ENCODE results near the gene SOCS6.
"Not testable (repeated sequence)": the region's sequence is repeated elsewhere in the genome, so short reads cannot be mapped to it uniquely, and the experiment has no call there.

SOCS6 gene

DNA sequence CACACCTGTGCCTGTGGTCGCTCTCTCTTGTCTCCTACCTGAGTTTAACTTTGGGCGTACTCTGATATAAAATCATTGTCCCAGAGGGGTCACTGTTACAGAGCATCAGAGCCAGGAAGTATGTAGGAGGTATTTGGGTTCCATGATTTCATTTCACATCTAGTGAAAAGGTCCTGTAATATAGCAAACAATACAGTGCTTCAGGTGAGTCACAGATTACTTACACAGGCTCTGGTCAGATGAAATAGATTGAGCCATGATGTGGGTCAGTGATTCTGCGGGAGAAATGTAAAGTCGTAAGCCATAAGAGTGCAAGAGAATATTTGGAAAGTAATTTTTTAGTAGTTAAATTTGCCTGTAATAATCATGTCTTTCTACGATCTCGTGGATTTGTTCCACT lies 70.2 kb downstream of the SOCS6 start:
- DNase-seq (ENCODE audit: low read depth), result no peak

GRCh38 chr18:70362258-70362657 lies 73.4 kb downstream of the SOCS6 start:
- DNase-seq (ENCODE audit: low read depth), result no peak

DNA sequence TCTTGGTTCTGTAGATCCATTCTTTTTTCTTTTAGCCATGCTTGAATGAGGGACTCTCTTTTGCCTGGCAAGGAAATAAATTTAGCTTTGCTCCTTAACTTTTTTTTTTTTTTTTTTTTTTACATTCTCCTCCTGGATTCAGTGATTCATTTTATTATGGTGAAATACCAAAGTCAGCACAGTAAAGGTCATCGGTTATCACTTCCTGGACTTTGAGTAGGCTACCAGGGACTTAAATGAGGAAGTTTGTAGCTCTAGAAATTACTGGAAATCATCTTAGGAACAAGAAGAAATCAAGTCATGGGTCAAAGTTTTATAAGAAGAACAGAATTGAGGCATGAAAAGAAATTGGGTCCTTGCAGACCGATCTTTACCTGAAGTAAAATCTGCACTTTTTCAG lies 75.0 kb downstream of the SOCS6 start:
- DNase-seq (ENCODE audit: low read depth), result no peak

DNA sequence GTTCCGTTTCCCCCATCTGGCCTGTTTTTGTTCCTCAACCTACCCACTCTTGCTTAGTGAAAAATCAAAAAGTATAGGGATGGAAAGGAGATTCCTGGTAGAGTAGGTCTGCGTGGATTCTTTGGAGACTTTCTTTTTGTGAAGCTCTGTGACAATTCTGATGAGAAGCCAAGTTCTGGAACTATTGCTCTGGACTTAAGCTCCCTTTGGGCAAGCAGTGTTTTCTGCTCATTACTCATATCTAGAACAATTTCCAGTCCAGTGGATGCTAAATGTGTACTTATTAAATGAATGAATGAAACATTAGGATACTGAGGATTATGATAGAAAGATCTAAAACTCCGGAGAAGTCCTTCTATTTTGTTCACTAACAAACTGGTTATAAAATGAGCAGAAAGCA lies 76.5 kb downstream of the SOCS6 start:
- DNase-seq (ENCODE audit: low read depth), result no peak

GRCh38 chr18:70366174-70366573 lies 77.3 kb downstream of the SOCS6 start:
- no peak for DNase-seq (ENCODE audit: low read depth)

GRCh38 chr18:70366670-70367069 lies 77.8 kb downstream of the SOCS6 start:
- DNase-seq (ENCODE audit: low read depth), result no peak

GRCh38 chr18:70367344-70367743 lies 78.5 kb downstream of the SOCS6 start:
- not testable (repeated sequence) for DNase-seq (ENCODE audit: low read depth)

DNA sequence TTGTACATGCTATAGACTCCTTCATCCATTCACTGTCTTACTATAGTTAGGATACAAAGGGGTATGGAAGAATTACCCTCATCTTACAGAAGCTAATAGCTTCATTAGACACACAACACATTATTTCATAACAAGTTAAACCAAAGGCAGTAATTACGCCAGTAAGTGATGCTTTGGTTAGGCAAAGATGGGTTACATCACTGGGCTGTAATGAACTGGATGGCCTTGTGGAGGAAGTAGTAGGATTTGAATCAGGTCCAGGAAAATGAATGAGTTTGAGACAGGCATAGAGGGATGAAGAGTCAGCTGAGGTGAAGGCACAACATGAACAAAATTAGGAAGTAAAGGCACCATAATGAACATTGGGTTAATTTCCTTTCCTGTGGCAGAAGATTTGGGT lies 80.1 kb downstream of the SOCS6 start:
- DNase-seq (ENCODE audit: low read depth), result no peak

DNA sequence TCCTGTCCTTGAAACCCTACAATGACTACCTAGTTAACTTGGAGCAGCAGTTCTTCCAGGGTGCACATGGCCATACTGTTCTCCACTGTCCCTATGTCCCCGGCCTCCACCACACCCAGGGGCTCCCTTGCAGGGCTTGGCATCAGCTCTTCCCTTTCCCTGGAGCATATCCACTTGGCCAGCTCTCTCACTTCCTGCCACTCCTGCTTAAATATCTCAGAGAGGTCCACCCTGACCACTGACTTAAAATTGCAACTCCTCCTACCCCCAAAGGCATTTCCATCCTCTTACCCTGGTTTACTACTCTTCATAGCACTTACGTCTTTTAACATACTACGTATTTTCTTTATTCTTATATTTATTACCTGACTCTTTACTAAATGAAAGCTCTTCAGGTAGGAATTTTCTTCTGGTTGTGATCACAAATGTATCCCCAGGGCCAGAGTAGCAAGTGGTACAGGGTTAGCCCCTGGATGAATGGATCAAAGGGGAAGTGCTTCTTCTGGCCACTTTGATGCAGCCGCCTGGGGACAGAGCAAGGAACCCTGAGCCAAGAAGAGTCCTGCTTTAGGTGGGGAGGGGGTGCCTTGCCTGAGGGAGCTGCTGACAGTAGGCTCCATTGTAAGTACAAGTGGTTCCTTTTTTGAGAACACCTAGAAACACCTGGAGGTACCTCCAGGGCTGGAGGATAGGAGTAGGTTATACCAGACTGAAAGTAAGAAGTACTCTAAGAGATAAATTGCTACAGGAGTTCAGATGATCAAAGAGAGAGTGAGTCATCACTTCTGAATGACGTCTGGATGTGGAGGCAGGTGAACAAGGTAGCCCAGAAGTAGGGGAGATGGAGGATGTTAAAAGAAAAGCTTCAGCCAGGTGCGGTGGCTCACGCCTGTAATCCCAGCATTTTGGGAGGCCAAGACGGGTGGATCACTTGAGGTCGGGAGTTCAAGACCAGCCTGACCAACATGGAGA lies 82.2 kb downstream of the SOCS6 start:
- DNase-seq (ENCODE audit: low read depth), result no peak

DNA sequence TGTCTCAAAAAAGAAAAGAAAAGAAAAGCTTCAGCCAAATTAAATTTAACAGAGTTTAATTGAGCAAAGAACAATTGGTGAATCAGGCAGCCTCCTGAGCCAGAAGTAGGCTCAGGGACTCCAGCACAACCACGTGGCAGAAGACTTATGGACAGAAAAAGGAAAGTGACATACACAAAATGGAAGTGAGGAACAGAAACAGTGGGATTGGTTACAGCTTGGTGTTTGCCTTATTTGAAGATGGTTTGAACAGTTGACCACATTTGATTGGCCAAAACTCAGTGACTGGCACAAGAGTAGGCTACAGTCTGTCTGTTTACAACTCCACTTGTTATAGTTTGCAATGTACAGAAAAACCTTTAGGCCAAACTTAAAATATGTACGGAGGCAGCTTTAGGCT lies 83.1 kb downstream of the SOCS6 start:
- no peak for DNase-seq (ENCODE audit: low read depth)

GRCh38 chr18:70372450-70373041 lies 83.7 kb downstream of the SOCS6 start:
- DNase-seq (ENCODE audit: low read depth), result no peak

- no peak for DNase-seq (ENCODE audit: low read depth)
Observed at GRCh38 chr18:70373042-70373519, 84.2 kb downstream of the SOCS6 start.

DNA sequence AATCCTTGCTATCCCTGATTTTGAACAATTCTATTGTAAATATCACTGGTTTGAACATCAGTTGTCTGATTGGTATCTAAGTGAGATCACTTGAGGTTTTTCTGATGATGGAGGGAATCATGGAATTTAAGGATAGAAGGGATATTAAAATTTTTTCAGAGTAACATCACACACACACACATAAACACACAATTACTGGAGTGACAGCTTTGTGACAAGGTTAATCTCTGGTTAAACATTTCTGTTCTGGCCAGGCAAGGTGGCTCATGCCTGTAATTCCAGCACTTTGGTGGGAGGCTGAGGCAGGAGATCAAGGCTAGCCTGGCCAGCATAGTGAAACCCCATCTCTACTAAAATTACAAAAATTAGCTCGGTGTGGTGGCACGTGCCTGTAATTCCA lies 85.3 kb downstream of the SOCS6 start:
- DNase-seq (ENCODE audit: low read depth), result no peak

DNA sequence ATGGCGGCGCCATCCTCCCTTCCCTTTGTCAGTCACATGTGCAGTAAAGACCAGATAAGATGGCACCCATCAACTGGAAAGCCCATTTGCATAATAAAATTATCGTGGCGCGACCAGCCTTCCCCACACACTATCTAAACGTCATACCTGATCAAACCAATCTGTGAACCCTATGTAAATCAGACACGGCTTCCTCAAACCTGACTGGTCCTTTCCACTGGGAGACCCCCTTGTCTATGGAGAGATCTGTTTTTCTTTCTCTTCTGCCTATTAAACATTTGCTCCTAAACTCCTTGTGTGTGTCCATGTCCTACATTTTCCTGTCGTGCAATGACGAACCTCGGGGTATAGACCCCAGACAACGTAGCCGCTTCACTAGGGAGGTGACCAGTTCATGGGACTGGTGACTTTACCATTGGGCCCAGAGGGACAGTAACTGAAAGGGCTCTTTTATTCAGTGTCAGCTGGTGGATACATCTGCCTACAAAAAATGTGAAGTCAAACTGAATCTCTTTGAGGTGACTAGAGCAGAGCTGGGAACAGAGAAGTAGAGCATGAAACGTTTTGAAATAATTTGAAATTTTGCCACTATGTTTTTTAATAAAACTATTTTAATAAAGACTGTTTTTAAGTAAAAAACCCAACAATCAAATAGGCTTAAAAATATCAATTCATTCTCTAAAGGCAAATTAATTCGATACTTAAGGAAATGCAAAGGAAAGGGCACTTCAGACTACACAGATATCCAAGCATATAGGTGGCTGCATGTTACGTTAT lies 87.5 kb downstream of the SOCS6 start:
- no peak for DNase-seq (ENCODE audit: low read depth)

- DNase-seq (ENCODE audit: low read depth), result no peak
Observed at GRCh38 chr18:70376914-70377258, 88.0 kb downstream of the SOCS6 start.

DNA sequence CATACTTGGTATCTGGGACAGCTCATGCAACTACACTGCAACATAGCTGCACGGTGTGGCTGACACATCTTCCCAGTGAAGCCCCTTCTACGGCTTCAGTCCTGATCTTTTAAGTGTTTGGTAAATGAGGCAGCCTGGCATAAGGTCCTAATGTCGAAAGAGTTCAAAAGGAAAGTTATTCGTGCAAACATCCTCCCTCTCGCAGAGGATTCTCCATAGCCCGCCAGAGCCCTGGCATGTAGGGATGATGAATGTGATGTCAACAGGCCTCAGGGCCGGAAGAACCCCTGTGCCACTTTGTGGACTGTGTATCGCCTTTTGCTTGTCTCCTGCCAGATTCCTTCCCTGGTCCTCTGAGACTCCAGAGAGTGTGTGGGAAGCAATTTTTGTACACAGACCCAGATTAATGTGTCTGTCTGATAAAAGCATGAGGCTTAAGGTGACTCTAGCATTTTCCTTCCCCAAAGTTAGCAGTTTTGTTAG lies 88.5 kb downstream of the SOCS6 start:
- DNase-seq (ENCODE audit: low read depth), result no peak

DNA sequence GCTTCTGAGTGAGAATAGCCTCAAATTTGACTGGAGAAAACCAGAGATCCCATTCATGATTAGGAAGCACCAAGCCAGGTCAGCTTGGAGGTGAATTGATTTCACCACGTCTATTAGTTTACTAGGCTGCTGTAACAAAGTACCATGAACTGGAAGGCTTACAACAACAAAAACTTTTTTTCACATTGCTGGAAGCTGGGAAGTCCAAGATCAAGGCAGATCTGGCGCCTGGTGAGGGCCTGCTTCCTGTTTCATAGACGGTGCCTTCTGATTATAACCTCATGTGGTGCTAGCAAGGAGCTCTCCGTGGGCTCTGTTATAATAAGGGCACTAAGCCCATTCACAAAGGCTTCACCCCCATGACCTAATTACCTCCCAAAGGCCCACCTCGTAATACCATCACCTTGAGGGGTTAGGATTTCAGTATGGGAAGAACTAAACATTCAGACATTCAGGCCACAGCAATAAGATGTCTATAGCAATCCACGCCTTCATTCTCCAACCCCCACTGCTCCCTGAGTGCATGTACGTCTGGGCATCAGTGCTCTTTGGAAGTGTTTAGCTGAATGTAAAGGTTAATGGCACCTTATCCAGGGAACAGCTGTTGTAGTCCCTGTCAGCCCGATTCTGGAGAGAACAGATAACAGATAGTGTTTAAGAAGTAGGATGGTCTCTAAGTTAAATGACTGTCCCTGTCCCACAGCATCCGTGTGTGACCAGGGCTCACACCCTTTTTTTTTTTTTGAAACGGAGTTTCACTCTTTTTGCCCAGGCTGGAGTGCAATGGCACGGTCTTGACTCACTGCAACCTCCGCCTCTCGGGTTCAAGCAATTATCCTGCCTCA lies 89.2 kb downstream of the SOCS6 start:
- no peak for DNase-seq (ENCODE audit: low read depth)

Measured in activated T-cell treated with anti-CD3 and anti-CD28 coated beads for 48 hours (primary cell).